ENCODE data around the gene SND1.

DNA sequence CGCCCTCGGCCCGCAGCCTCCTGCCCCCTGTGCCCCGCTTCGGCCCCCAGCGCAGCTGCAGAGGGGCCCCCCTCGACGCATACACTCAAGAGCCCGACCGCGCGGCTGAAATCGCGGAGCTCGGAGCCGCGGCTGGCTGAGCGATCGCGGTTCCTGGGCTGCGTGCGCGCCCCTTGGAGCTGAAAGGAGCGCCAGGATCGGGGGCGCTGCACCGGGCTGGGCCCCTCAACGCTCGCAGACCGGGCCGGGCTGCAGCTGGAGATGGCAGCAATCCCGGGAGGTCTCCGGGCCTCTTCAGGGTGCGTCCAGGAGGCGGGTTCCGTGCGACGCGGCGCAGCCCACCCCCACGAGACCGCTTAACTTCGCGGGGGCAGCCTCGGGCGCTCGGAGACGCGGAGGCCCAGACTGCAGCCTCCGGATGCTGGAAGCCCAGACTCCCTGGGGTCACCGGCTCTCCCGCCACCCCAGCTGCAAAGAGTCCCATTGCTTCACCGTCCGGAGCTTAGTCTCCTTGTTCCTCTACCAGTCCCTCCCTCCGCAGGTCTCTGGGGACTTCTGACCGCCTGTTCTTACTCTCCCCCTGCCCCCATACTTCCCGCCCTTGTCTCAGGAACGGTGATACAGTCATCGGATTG lies 452.2 kb downstream of the SND1 start:
- TF ChIP-seq CTCF (IDR thresholded peaks at IDR 0.05) (no peak), POLR2A (IDR thresholded peaks at IDR 0.05) (no peak)
